ENCODE data around the gene MYH3. TPM values are rescaled to one million over a fixed set of nuclear protein-coding genes. Genes with fewer than 3 reads are reported as not detected.

Gene MYH3
- total RNA-seq, 2 experiments from 2014 or later: 3.4 to 3.5 TPM

- ChIA-PET CTCF (interaction anchor here (0.7 kb wide), 1 partner anchor 346 kb away, joined by 3 read pairs; no protein-coding TSS in a partner anchor), POLR2A (no interaction called here)
Measured at GRCh38 chr17:10579270-10579669, 77.8 kb downstream of the MYH3 start.

Other genes starting within 250 kb of the MYH3 start
- gene MYH8, start 235.4 kb downstream of the MYH3 start, total RNA-seq: not detected
- not detected for gene MYH4, start 187.8 kb downstream of the MYH3 start, total RNA-seq
- not detected for gene MYH1, start 138.8 kb downstream of the MYH3 start, total RNA-seq
- gene MYH2, start 107.7 kb downstream of the MYH3 start, total RNA-seq: not detected
- 10 to 100 TPM; 45.4 to 48.5 TPM for gene SCO1, start 40.2 kb upstream of the MYH3 start, total RNA-seq
- gene ADPRM, start 40.3 kb upstream of the MYH3 start, total RNA-seq: 1 to 10 TPM; 8.6 to 8.8 TPM
- gene TMEM220, start 72.7 kb upstream of the MYH3 start, total RNA-seq: under 1 TPM; 0.44 to 0.90 TPM
- gene TMEM238L, start 146.8 kb upstream of the MYH3 start, total RNA-seq: not detected
- not detected for gene PIRT, start 180.8 kb upstream of the MYH3 start, total RNA-seq